ENCODE results near the gene TRIM9.

TRIM9 gene

GRCh38 chr14:51093371-51094281, 1.3 kb downstream of the TRIM9 start:
- DNase-seq, result peak; percentile 50 to 56

DNA sequence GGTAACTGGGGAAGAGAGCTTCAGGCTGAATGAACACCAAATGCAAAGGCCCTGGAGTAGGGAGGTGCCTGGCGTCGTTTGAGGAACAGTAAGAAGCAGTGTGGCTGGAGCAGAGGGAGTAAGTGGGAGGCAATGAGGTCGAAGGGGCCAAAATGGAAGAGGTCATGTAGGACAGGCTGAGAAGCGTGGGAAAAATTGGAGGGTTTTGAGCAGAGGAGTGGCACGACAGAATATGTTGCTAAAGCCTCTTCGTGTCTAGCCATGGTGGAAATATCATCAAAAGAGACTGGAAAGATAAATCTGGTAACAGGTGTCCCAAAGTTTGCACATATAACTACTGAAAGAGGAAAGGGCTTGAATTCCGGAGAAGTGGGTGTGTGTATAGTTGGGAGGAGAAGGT, 1.9 kb downstream of the TRIM9 start:
- DNase-seq, result no peak

DNA sequence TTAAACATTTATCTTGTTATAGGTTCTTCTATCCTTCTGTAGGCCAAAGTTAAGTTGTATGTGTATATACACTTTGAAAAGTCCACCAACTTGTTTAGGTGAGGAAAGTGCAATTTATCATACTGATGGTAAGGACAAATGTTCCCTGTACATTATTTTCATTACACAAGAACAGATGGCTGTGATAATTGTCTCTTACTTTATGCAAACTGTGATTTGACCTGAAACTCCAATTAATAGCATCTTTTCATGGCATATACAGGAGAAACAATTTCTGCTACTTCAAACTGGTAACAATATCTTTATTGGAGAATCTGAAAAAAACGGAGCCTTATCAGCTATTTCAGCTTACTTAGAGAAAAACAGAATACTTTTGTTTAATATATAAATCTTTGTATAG, 5.6 kb downstream of the TRIM9 start:
- no peak for DNase-seq

- DNase-seq, result no peak
Measured at GRCh38 chr14:51087031-51087441, 7.9 kb downstream of the TRIM9 start.

DNA sequence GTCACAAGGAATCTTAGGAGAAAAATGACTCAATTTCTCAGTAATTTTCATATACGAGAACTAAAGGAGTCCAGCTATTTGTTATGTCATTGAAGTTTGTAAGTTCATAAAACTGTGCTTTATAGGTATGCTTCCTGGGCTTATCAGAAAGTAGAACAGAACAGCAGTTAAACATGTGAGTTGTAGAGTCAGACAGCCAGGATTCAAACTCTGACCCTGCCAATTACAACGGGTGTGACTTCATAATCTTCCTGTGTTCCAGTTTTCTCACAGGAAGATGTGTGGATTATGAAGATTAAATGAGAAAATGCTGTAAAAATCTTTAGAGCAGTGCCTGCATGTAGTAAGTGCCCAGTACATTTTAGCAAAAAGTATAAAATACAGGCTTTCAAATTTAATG, 8.9 kb downstream of the TRIM9 start:
- DNase-seq, result no peak

GRCh38 chr14:51084962-51085361, 9.9 kb downstream of the TRIM9 start:
- DNase-seq, result no peak

DNA sequence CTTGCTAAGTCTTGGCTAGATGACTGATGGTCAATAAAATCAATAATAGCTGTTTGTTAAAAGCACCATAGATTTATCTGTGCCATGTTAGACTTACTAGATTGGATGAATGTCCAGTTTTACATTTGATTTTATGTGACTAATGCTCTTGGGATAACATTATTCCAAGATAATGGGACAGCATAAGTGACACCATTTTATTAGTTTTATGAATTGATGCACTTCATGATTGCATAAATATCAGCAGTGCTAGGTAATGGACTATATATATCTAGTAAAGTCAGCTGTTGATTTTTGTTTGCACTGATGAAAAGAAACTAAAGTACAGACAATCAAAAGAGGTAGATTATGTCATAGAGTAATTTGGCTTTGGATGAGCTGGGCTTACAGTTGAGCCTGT, 10.4 kb downstream of the TRIM9 start:
- DNase-seq, result no peak

GRCh38 chr14:51082349-51082748, 12.6 kb downstream of the TRIM9 start:
- no peak for DNase-seq

- no peak for DNase-seq
Measured at GRCh38 chr14:51081712-51082111, 13.2 kb downstream of the TRIM9 start.

DNA sequence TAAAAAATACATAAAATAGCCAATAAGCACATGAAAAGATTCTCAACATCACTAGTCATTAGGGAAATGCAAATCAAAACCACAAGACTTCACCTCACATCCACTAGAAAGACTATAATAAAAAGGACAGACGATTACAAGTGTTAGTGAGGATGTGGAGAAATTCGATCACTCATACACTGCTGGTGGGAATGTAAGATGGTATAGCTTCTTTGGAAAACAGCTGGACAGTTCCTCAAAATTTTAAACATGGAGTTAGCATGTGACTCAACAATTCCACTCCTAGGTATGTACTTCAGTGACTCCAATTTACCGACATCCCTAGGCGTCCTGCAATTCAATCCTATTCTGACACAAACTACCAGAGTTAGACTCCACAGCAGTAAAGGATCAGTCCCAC, 13.7 kb downstream of the TRIM9 start:
- DNase-seq, result no peak

- DNase-seq, result no peak
Measured at GRCh38 chr14:51080645-51081044, 14.3 kb downstream of the TRIM9 start.

DNA sequence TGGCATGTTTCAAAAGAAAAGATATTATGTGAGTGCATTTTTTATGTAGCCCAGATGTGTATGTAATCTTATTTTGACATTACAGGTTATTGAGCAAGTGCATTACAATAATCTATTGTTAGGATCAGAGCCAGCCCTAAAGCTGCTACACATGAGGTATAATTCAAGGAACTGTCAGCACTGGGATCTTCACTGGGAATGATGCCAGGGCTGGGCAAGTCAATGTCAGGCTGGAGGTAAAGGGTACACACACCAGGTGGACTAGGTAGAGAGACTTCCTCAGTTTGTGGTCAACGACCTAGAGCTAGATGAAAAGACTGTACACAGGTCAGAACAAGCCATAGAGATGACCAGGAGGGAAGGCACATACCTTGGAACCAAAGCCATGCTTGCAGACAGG, 15.4 kb downstream of the TRIM9 start:
- no peak for DNase-seq

DNA sequence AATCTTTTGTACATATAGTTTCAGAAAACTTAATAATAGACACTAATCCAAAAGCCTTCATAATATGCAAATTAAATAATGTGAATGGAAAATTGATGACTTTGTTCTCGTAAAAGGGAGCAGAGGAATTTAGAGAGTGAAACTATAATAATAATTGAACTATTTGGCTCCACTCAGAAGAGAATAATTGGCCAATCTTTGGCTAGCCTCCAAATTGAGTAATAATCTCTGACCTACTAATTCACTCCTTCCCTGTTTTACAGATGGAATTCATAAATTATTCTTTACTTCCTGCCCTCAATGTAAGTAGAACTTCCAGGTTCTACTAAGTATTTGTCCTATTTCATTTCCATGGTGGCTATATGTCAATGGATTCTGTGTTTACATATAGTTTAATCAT, 15.8 kb downstream of the TRIM9 start:
- DNase-seq, result no peak

GRCh38 chr14:51074701-51075385, 20.1 kb downstream of the TRIM9 start:
- no peak for DNase-seq

- no peak for DNase-seq
Measured at GRCh38 chr14:51073731-51074130, 21.2 kb downstream of the TRIM9 start.

DNA sequence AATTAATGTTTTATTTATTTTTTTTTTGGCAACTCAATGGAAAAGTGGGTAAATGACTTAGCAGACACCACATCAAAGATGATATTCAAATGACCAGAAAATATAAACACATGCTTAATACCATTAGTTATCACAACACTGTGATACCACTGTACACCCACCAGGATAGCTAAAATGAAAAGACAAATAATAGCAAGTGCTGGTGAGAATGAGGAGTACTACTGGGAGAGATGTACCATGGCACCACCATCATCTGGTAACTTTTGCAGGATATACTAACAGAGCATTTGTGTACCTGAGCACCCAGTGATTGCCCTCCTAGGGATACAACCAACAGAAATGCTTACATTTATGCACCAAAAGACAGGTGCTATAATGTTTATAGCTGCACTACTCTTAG, 21.9 kb downstream of the TRIM9 start:
- DNase-seq, result no peak

GRCh38 chr14:51071857-51072256, 23.0 kb downstream of the TRIM9 start:
- DNase-seq, result no peak

DNA sequence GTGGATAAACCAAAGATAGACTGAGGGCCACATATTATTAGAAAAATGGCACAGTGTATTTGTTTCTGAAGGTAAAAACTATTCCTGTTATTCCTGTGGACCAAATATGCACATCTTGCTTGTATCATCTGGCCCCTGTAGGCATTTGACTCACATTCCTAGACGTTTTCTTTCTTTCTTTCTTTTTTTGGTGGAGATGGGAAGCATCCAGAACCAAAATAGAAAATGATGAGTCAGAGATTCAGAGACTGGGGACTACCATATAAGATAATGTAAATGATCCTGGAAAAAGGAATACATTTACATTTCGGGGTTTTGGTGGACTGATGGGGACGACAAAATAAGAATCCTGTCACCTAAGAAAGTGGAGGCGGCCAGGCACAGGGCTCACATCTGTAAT, 24.2 kb downstream of the TRIM9 start:
- no peak for DNase-seq

DNA sequence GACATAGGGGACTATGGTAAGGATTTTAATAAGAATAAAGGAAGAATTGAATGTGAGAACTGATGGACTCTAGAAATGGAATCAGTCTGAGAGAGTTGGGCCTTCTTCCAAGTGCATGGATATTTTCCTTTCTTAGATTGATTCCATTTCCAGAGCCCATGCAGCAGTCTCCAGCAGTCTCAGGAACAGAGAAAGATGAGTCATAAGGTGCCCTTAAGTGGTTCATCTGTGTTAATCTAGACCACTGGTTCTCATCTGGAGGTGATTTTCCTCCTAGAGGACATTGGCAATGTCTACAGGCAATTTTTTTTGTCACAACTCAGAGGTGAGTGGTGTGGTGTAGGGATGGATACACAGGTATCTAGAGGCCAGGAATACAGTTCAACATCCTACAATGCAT, 25.9 kb downstream of the TRIM9 start:
- no peak for DNase-seq

GRCh38 chr14:51068268-51068667, 26.6 kb downstream of the TRIM9 start:
- no peak for DNase-seq

- no peak for DNase-seq
Measured at GRCh38 chr14:51067295-51067694, 27.6 kb downstream of the TRIM9 start.

DNA sequence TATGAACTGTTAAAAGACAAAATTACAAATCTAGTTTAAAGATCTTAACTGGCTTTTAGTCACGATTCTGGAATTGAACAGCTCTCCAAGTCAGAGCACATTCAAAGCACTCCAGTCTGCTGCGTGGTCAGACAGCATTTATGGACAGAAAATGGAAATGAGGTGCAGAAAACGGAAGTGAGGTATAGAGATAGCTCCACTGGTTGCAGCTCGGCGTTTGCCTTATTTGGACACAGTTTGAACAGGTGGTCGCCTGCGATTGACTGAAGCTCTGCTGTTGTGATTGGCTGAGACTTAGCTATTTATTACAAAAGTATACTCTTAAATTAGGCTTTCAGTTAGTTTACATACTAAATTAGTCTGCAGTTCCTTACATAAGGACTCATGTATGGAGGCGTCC, 28.3 kb downstream of the TRIM9 start:
- no peak for DNase-seq

DNA sequence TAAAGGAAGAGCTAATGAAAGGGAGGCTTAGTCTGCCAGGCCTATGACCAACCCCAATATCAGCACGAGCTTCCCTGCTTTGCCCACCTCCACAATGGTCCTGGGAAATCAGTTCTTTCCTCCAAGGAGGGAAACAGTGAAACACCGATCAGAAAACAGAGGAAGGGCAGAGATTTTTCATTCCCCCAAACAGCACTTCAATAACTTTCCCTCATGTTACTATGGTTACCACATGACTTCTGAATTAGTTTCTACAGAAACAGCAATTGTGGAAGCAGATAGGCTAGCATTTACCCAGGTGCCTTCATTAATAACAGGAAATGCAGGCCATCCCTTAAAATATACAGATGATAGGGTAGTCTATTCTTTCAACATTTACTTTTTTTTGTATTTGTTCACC, 35.9 kb downstream of the TRIM9 start:
- no peak for DNase-seq

DNA sequence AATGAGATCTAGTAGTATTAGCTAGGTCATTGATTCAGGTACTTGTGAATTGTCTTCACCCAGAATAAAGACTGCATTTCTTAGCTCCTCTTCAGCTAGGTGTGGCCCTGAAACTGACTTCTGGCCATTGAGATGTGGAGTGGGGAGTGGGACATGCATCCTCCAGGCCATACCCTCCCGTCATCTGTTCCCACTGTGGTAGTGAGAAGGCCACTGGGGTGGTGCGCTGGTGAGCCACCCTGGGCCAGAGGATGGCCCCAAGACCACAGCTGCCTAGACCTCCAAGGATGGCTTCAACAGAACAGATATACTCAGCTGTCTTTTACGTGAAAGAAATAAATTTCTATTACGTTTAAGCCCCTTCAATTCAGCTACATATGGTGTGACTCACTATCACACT, 36.5 kb downstream of the TRIM9 start:
- DNase-seq, result no peak

DNA sequence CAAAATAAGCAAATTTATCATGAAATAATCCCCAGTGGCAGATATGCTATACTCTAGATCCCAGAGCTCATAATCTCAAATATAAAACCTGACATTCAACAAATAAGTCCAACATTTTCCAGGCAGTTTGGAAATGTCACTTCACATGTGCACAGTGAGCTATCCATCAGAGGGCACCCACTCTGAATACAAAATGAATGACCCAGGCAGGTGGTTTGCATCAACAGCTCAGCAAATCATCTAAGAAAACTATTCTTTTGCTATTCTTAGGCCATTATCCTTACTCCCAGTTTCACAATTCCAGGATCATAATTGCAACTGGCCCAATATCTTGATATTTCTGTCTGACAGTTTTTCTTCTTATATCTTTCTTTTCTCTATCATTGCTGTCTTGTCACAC, 38.5 kb downstream of the TRIM9 start:
- no peak for DNase-seq

Data from activated CD4-positive, alpha-beta T cell treated with anti-CD3 and anti-CD28 coated beads, Interleukin-2, amount 50 U/mL, for 48 hours (primary cell).